ENCODE results near the gene LCOR.

- TF ChIP-seq, protein P1, sequence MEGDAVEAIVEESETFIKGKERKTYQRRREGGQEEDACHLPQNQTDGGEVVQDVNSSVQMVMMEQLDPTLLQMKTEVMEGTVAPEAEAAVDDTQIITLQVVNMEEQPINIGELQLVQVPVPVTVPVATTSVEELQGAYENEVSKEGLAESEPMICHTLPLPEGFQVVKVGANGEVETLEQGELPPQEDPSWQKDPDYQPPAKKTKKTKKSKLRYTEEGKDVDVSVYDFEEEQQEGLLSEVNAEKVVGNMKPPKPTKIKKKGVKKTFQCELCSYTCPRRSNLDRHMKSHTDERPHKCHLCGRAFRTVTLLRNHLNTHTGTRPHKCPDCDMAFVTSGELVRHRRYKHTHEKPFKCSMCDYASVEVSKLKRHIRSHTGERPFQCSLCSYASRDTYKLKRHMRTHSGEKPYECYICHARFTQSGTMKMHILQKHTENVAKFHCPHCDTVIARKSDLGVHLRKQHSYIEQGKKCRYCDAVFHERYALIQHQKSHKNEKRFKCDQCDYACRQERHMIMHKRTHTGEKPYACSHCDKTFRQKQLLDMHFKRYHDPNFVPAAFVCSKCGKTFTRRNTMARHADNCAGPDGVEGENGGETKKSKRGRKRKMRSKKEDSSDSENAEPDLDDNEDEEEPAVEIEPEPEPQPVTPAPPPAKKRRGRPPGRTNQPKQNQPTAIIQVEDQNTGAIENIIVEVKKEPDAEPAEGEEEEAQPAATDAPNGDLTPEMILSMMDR (IDR thresholded peaks at IDR 0.05), result no peak
- TF ChIP-seq POLR2AphosphoS5 (IDR thresholded peaks at IDR 0.05) (no peak), POLR2A (IDR thresholded peaks at IDR 0.05) (no peak)
These were observed 74.8 kb downstream of the LCOR start for GRCh38 chr10:96906864-96907263.
